ENCODE data around the gene OR6B3. TPM values are rescaled to one million over a fixed set of nuclear protein-coding genes. Genes with fewer than 3 reads are reported as not detected.
"Not testable (repeated sequence)": the region's sequence is repeated elsewhere in the genome, so short reads cannot be mapped to it uniquely, and the experiment has no call there.

The OR6B3 gene
- total RNA-seq, 1 experiment from 2014 or later = not detected

GRCh38 chr2:240052524-240052923, 797 bp downstream of the OR6B3 start:
- Histone ChIP-seq H3K27me3 (ENCODE audit: low read length) (no peaks in the 10 kb centered on the region), H3K27ac (ENCODE audit: low read length) (no peak overlapping the region), H3K9ac (ENCODE audit: low read length) (no peak overlapping the region), H3K9me2 (replicated peaks; ENCODE audit: insufficient read depth, low read length) (no peaks in the 10 kb centered on the region), H2AFZ (ENCODE audit: low read length) (no peak overlapping the region), H3K79me2 (ENCODE audit: low read length) (no peaks in the 10 kb centered on the region), H3K9me3 (ENCODE audit: low read length) (no peaks in the 10 kb centered on the region), H3K4me3 (ENCODE audit: low read length) (no peak overlapping the region), H4K20me1 (ENCODE audit: insufficient read depth, low read depth, low read length) (no peaks in the 10 kb centered on the region), H3K36me3 (ENCODE audit: insufficient read depth, low read length) (no peaks in the 10 kb centered on the region), H3K4me1 (ENCODE audit: low read length) (no peaks in the 10 kb centered on the region), H3K4me2 (ENCODE audit: low read depth, low read length, poor library complexity, severe bottlenecking) (no peak overlapping the region)
- no peak for DNase-seq

- Histone ChIP-seq H3K4me3 (ENCODE audit: low read length) (no peak overlapping the region), H3K9me3 (ENCODE audit: low read length) (no peaks in the 10 kb centered on the region), H3K4me2 (ENCODE audit: low read depth, low read length, poor library complexity, severe bottlenecking) (no peak overlapping the region), H3K36me3 (ENCODE audit: insufficient read depth, low read length) (no peaks in the 10 kb centered on the region), H2AFZ (ENCODE audit: low read length) (no peak overlapping the region), H3K9ac (ENCODE audit: low read length) (no peak overlapping the region), H3K27ac (ENCODE audit: low read length) (no peak overlapping the region), H3K79me2 (ENCODE audit: low read length) (no peaks in the 10 kb centered on the region), H3K27me3 (ENCODE audit: low read length) (no peaks in the 10 kb centered on the region), H3K9me2 (replicated peaks; ENCODE audit: insufficient read depth, low read length) (no peaks in the 10 kb centered on the region), H4K20me1 (ENCODE audit: insufficient read depth, low read depth, low read length) (no peaks in the 10 kb centered on the region), H3K4me1 (ENCODE audit: low read length) (no peaks in the 10 kb centered on the region)
- no peak for DNase-seq
These were observed 1.6 kb downstream of the OR6B3 start for GRCh38 chr2:240051697-240052096.

GRCh38 chr2:240050278-240050677, 3.0 kb downstream of the OR6B3 start:
- Histone ChIP-seq H3K27me3 (ENCODE audit: low read length) (no peaks in the 10 kb centered on the region), H3K4me1 (ENCODE audit: low read length) (no peaks in the 10 kb centered on the region), H3K36me3 (ENCODE audit: insufficient read depth, low read length) (no peaks in the 10 kb centered on the region), H3K4me3 (ENCODE audit: low read length) (no peak overlapping the region), H3K9me3 (ENCODE audit: low read length) (no peaks in the 10 kb centered on the region), H3K79me2 (ENCODE audit: low read length) (no peaks in the 10 kb centered on the region), H3K9ac (ENCODE audit: low read length) (no peak overlapping the region), H4K20me1 (ENCODE audit: insufficient read depth, low read depth, low read length) (no peaks in the 10 kb centered on the region), H2AFZ (ENCODE audit: low read length) (no peak overlapping the region), H3K27ac (ENCODE audit: low read length) (no peak overlapping the region), H3K9me2 (replicated peaks; ENCODE audit: insufficient read depth, low read length) (no peaks in the 10 kb centered on the region), H3K4me2 (ENCODE audit: low read depth, low read length, poor library complexity, severe bottlenecking) (no peak overlapping the region)
- no peak for DNase-seq

- Histone ChIP-seq H3K36me3 (ENCODE audit: insufficient read depth, low read length) (no peaks in the 10 kb centered on the region), H3K9me3 (ENCODE audit: low read length) (no peaks in the 10 kb centered on the region), H3K9ac (ENCODE audit: low read length) (no peak overlapping the region), H3K27ac (ENCODE audit: low read length) (no peak overlapping the region), H4K20me1 (ENCODE audit: insufficient read depth, low read depth, low read length) (no peaks in the 10 kb centered on the region), H3K9me2 (replicated peaks; ENCODE audit: insufficient read depth, low read length) (no peaks in the 10 kb centered on the region), H3K4me3 (ENCODE audit: low read length) (no peak overlapping the region), H3K79me2 (ENCODE audit: low read length) (no peaks in the 10 kb centered on the region), H2AFZ (ENCODE audit: low read length) (no peak overlapping the region), H3K27me3 (ENCODE audit: low read length) (no peaks in the 10 kb centered on the region), H3K4me2 (ENCODE audit: low read depth, low read length, poor library complexity, severe bottlenecking) (no peak overlapping the region), H3K4me1 (ENCODE audit: low read length) (no peaks in the 10 kb centered on the region)
- no peak for DNase-seq
These were observed 5.1 kb downstream of the OR6B3 start for GRCh38 chr2:240048237-240048636.

- Histone ChIP-seq H3K9me3 (ENCODE audit: low read length) (no peaks in the 10 kb centered on the region), H4K20me1 (ENCODE audit: insufficient read depth, low read depth, low read length) (no peaks in the 10 kb centered on the region), H3K27me3 (ENCODE audit: low read length) (no peaks in the 10 kb centered on the region), H3K27ac (ENCODE audit: low read length) (no peak overlapping the region), H3K9ac (ENCODE audit: low read length) (no peak overlapping the region), H3K79me2 (ENCODE audit: low read length) (no peaks in the 10 kb centered on the region), H3K4me1 (ENCODE audit: low read length) (no peaks in the 10 kb centered on the region), H3K4me2 (ENCODE audit: low read depth, low read length, poor library complexity, severe bottlenecking) (no peak overlapping the region), H3K4me3 (ENCODE audit: low read length) (no peak overlapping the region), H3K36me3 (ENCODE audit: insufficient read depth, low read length) (no peaks in the 10 kb centered on the region), H3K9me2 (replicated peaks; ENCODE audit: insufficient read depth, low read length) (no peaks in the 10 kb centered on the region), H2AFZ (ENCODE audit: low read length) (no peak overlapping the region)
- DNase-seq = no peak
These were observed 8.2 kb downstream of the OR6B3 start for GRCh38 chr2:240045098-240045497.

GRCh38 chr2:240044096-240044495, 9.2 kb downstream of the OR6B3 start:
- H2AFZ ChIP-seq (ENCODE audit: low read length); H3K36me3 ChIP-seq (ENCODE audit: insufficient read depth, low read length); H3K79me2 ChIP-seq (ENCODE audit: low read length); H4K20me1 ChIP-seq (ENCODE audit: insufficient read depth, low read depth, low read length); H3K27me3 ChIP-seq (ENCODE audit: low read length); DNase-seq; H3K9me3 ChIP-seq (ENCODE audit: low read length); H3K4me2 ChIP-seq (ENCODE audit: low read depth, low read length, poor library complexity, severe bottlenecking); H3K9ac ChIP-seq (ENCODE audit: low read length); H3K4me3 ChIP-seq (ENCODE audit: low read length); H3K9me2 ChIP-seq (replicated peaks; ENCODE audit: insufficient read depth, low read length); H3K4me1 ChIP-seq (ENCODE audit: low read length); H3K27ac ChIP-seq (ENCODE audit: low read length): not testable (repeated sequence)

- H3K4me2 ChIP-seq (ENCODE audit: low read depth, low read length, poor library complexity, severe bottlenecking) = no peak overlapping the region
- no peak overlapping the region for H3K9ac ChIP-seq (ENCODE audit: low read length)
- H3K27me3 ChIP-seq (ENCODE audit: low read length) = no peaks in the 10 kb centered on the region
- no peak overlapping the region for H2AFZ ChIP-seq (ENCODE audit: low read length)
- H3K27ac ChIP-seq (ENCODE audit: low read length) = no peak overlapping the region
- no peaks in the 10 kb centered on the region for H3K4me1 ChIP-seq (ENCODE audit: low read length)
- no peak overlapping the region for H3K4me3 ChIP-seq (ENCODE audit: low read length)
- H3K79me2 ChIP-seq (ENCODE audit: low read length) = no peaks in the 10 kb centered on the region
- no peaks in the 10 kb centered on the region for H4K20me1 ChIP-seq (ENCODE audit: insufficient read depth, low read depth, low read length)
- no peaks in the 10 kb centered on the region for H3K36me3 ChIP-seq (ENCODE audit: insufficient read depth, low read length)
- no peaks in the 10 kb centered on the region for H3K9me2 ChIP-seq (replicated peaks; ENCODE audit: insufficient read depth, low read length)
- no peak for DNase-seq
- no peaks in the 10 kb centered on the region for H3K9me3 ChIP-seq (ENCODE audit: low read length)
These were observed 9.9 kb downstream of the OR6B3 start for GRCh38 chr2:240043279-240043989.

GRCh38 chr2:240042740-240043139, 10.6 kb downstream of the OR6B3 start:
- no peaks in the 10 kb centered on the region for H4K20me1 ChIP-seq (ENCODE audit: insufficient read depth, low read depth, low read length)
- H3K4me2 ChIP-seq (ENCODE audit: low read depth, low read length, poor library complexity, severe bottlenecking) = no peak overlapping the region
- H3K27ac ChIP-seq (ENCODE audit: low read length) = no peak overlapping the region
- no peak overlapping the region for H2AFZ ChIP-seq (ENCODE audit: low read length)
- no peak overlapping the region for H3K4me3 ChIP-seq (ENCODE audit: low read length)
- no peaks in the 10 kb centered on the region for H3K79me2 ChIP-seq (ENCODE audit: low read length)
- no peaks in the 10 kb centered on the region for H3K9me2 ChIP-seq (replicated peaks; ENCODE audit: insufficient read depth, low read length)
- H3K27me3 ChIP-seq (ENCODE audit: low read length) = no peaks in the 10 kb centered on the region
- DNase-seq = no peak
- H3K9me3 ChIP-seq (ENCODE audit: low read length) = no peaks in the 10 kb centered on the region
- H3K9ac ChIP-seq (ENCODE audit: low read length) = no peak overlapping the region
- H3K36me3 ChIP-seq (ENCODE audit: insufficient read depth, low read length) = no peaks in the 10 kb centered on the region
- no peaks in the 10 kb centered on the region for H3K4me1 ChIP-seq (ENCODE audit: low read length)
